Measurements from ENCODE around the gene FST. TPM values are rescaled to one million over a fixed set of nuclear protein-coding genes. Genes with fewer than 3 reads are reported as not detected.

The FST gene
- total and polyA plus RNA-seq, 2 of the 13 experiments (the other 11 are each of a cell fraction or from before 2014, with no cell fraction given): 38.6 to 136 TPM

DNA sequence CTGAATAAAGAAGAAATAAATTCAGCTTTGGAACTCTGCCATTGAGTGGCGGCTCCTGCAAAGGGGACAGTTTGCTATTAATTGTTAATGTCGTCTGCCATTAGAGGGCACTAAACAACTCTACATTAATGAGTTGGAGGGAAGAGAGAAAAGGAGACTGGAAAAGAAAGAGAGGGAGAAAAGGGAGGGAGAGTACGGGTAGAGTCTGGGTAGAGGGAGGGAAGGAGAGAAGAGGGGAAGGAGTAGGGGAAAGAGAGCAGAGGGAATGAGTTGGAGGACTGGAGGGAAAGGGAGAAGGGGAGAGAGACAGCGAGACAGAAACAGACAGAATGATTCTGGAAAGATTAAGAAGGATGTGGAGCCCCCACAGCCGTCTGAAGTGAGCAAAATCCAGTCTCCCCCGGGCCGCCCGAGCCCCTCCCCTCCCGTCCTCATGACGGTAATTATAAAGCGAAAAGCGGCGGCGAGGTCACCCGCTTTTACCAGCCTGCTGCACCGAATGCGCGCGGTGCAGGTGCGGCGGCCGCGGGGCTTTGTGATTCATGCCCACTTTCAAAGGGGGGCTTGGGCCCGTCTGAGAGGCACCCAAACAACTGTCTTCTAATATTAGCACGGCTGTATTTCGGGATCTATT is 1.9 kb upstream of the FST start (continued):
- no peak for TF ChIP-seq BORCS8-MEF2B (CRISPR knock-in tag; IDR thresholded peaks at IDR 0.05)
- no peak for TF ChIP-seq TMF1 (CRISPR knock-in tag; IDR thresholded peaks at IDR 0.05; ENCODE audit: low read depth)
- TF ChIP-seq SIX1 (CRISPR knock-in tag; IDR thresholded peaks at IDR 0.05; ENCODE audit: borderline replicate concordance): no peak
- TF ChIP-seq, protein P1, sequence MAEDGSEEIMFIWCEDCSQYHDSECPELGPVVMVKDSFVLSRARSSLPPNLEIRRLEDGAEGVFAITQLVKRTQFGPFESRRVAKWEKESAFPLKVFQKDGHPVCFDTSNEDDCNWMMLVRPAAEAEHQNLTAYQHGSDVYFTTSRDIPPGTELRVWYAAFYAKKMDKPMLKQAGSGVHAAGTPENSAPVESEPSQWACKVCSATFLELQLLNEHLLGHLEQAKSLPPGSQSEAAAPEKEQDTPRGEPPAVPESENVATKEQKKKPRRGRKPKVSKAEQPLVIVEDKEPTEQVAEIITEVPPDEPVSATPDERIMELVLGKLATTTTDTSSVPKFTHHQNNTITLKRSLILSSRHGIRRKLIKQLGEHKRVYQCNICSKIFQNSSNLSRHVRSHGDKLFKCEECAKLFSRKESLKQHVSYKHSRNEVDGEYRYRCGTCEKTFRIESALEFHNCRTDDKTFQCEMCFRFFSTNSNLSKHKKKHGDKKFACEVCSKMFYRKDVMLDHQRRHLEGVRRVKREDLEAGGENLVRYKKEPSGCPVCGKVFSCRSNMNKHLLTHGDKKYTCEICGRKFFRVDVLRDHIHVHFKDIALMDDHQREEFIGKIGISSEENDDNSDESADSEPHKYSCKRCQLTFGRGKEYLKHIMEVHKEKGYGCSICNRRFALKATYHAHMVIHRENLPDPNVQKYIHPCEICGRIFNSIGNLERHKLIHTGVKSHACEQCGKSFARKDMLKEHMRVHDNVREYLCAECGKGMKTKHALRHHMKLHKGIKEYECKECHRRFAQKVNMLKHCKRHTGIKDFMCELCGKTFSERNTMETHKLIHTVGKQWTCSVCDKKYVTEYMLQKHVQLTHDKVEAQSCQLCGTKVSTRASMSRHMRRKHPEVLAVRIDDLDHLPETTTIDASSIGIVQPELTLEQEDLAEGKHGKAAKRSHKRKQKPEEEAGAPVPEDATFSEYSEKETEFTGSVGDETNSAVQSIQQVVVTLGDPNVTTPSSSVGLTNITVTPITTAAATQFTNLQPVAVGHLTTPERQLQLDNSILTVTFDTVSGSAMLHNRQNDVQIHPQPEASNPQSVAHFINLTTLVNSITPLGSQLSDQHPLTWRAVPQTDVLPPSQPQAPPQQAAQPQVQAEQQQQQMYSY (CRISPR knock-in tag; IDR thresholded peaks at IDR 0.05): no peak
- TF ChIP-seq, protein P2, sequence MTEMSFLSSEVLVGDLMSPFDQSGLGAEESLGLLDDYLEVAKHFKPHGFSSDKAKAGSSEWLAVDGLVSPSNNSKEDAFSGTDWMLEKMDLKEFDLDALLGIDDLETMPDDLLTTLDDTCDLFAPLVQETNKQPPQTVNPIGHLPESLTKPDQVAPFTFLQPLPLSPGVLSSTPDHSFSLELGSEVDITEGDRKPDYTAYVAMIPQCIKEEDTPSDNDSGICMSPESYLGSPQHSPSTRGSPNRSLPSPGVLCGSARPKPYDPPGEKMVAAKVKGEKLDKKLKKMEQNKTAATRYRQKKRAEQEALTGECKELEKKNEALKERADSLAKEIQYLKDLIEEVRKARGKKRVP (CRISPR knock-in tag; IDR thresholded peaks at IDR 0.05): 0 out of 4 replicates have a peak, but pooled peaks of 1 of the 2 experiments have one; percentile 3
- no peak for TF ChIP-seq AGO1 (IDR thresholded peaks at IDR 0.05; ENCODE audit: low read depth, low read length, poor library complexity, severe bottlenecking)
- TF ChIP-seq STAT5B (CRISPR knock-in tag; IDR thresholded peaks at IDR 0.05): no peak
- TF ChIP-seq AGO2 (optimal IDR thresholded peaks at IDR 0.05; ENCODE audit: low read depth, low read length): no peak
- TF ChIP-seq DNMT3B (CRISPR knock-in tag; conservative IDR thresholded peaks at IDR 0.05): no peak
- TF ChIP-seq ZMAT3 (CRISPR knock-in tag; conservative IDR thresholded peaks at IDR 0.05): no peak
- no peak for TF ChIP-seq ZNF746 (CRISPR knock-in tag; IDR thresholded peaks at IDR 0.05)
- no peak for TF ChIP-seq ZNF572 (CRISPR knock-in tag; IDR thresholded peaks at IDR 0.05)
- no peak for TF ChIP-seq ZNF577 (CRISPR knock-in tag; IDR thresholded peaks at IDR 0.05; ENCODE audit: borderline replicate concordance, low read depth)
- TF ChIP-seq ZSCAN21 (CRISPR knock-in tag; IDR thresholded peaks at IDR 0.05; ENCODE audit: borderline replicate concordance): no peak
- TF ChIP-seq KDM2A (CRISPR knock-in tag; IDR thresholded peaks at IDR 0.05; ENCODE audit: borderline replicate concordance, low read depth): peak; percentile 74; the same call in 1 of the 2 replicates
- no peak for TF ChIP-seq ZNF234 (CRISPR knock-in tag; conservative IDR thresholded peaks at IDR 0.05)

All from HepG2 (cell line).